ENCODE data around the gene PCDHGA9.

GRCh38 chr5:141359790-141360426 is 42.7 kb upstream of the PCDHGA9 start, which contains the start of gene PCDHGB2:
- no peak for TF ChIP-seq POLR2A (IDR thresholded peaks at IDR 0.05)
- TF ChIP-seq CTCF (IDR thresholded peaks at IDR 0.05), result peak in 2 of 4 donors; percentile 6 to 29

All from right lobe of liver (tissue), 4 donors.